Fibroblast of upper back skin (primary cell): ENCODE results near the gene MEP1B.
A peak's percentile ranks its signal among the peaks of the same experiment; 100 is the strongest.
"Not testable (repeated sequence)": the region's sequence is repeated elsewhere in the genome, so short reads cannot be mapped to it uniquely, and the experiment has no call there.

Experiments
- DNase-seq: peaks from one replicate; pipeline ENCODE4 v3.0.0-alpha.2; 2013

MEP1B gene

DNA sequence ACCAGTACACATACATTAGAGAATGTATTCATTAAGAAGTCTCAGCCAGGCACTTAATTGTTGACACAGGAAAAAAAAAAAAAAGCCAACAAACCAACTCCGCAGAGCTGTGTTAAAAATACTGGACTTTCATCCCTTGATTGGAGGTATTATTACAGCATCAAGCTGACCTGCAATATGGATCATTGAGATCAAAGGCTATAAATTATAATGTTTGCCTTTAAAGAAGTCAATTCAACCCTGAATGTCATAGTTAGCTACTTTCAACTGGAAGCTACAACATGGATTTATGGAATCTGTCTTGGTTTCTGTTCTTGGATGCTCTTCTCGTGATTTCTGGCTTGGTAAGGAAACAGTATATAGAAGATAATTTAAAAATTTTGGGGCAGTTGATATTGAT, at the start of gene MEP1B:
Gene MEP1B (plus strand): TSS at position 250 of the 400 bp plus-strand sequence. CDS start 32 bp downstream, at position 282.
- DNase-seq = no peak

DNA sequence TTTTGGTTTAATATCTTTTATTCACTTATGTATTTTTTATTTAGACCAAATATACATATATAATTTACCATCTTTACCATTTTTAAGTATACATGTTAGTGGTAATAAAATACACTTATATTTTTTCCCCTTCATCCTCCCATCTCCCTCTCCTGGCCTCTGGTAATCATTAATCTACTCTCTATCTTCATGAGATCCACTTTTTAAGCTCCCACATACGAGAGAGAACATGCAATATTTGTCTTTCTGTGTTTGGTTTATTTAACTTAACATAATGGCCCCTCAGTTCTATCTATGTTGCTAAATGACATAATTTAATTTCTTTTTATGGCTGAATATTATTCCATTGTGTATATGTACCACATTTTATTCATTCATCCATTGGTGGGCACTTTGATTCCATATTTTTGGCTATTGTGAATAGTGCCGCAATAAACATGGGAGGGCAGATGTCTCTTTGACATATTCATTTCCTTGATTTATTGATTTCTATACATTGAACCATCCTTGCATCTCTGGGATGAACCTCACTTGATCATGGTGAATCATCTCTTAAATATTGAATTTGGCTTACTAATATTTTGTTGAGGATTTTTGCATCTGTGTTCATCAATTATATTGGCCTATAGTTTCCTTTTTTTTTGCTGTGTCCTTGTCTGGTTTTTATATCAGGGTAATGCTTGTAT, 41.5 kb upstream of the MEP1B start:
- DNase-seq = no peak

DNA sequence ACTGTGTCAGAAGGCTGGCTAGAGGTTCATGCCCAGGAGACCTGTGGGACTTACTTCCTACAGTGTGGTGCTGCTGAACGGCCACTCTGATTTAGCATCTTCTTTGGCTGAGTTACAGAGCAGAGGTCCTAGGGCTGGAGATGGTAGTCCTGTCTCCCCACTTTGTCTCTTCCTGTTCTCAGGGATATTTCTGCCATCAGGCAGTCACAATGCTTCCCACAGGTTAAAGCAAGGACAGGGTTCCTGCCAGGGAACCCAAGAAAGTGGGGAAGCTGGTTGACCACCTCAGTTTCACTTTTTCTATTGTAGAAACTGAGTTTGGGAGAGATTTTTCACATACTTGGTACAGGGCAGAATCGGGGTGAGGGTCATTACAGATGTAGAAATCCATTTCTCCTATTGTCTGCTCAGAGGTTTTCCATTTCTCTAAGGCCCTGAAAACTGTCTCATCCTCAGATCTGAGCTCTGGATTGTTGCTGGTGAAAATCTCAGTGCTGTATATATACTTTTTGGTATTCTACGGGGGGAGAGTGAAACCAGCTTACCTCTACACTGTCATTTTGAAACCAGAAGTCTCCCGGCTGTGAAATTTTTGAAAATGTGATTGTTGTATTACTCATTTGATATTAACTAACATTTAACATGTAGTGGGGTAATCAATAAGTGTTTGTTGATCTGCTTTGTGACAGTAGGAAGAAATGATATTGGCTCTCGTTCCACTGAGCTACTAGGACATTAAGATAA, 37.0 kb upstream of the MEP1B start:
- DNase-seq = no peak

DNA sequence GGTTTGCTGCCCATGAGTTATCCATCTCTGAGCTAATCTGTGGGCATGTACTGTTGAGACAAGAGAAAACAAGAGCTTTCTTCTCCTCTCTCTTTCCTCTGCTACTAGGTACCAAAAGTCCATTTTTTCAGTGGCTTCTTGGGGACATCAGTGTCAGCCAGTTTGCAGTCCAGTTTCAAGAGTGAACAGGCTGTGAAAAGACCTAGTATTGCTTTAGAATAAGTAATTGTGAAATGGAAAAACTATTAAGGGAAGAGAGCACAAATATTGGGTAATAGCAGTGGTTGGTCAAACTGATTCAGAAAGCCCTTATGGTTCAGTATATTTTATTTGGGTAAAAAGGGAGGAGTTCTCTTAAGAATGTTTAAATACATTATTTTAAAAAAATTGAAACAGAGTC, 33.0 kb upstream of the MEP1B start:
- no peak for DNase-seq

DNA sequence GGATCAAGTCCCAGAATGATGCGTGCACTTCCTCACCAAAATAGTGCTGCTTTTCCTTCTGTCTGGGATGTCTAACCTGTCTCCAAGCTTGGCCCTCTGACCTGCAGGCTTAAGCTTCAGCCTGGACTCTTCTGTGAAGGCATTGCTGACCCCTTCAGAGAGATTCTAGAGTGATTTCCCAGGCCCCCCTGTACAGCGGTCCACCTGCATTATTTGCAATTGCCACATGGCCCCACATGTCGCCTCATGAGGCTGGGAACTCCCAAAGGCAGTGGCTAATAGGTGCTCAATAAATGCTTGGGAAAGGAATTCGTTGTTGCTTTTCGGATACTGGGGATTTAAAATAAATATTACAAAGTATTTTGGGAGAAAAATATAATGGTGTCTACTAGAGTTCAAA, 32.3 kb upstream of the MEP1B start:
- no peak for DNase-seq

DNA sequence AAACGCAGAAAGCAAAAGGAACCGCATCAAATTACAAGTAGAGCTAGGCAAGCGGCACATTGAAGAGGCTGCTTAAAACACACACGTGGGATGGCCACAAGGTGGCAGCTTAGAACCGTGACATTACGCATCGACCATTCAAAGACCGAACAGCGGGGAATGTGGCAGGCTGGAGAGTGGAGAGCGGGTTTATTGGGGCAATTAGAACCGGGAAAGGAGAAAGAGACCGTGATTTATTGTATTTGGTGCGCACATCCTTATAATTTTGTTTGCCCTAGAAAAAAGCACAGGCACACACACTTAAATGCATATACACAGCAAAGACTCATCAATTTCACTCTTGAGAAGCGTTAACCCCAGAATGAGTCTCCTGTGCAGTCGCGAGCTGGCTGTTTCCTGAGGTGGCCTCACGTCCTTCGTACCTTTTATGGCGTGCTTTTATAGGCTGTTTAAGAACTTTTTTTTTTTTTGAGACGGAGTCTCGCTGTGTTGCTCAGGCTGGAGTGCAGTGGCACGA, 31.7 kb upstream of the MEP1B start:
- peak; percentile 87 for DNase-seq

DNA sequence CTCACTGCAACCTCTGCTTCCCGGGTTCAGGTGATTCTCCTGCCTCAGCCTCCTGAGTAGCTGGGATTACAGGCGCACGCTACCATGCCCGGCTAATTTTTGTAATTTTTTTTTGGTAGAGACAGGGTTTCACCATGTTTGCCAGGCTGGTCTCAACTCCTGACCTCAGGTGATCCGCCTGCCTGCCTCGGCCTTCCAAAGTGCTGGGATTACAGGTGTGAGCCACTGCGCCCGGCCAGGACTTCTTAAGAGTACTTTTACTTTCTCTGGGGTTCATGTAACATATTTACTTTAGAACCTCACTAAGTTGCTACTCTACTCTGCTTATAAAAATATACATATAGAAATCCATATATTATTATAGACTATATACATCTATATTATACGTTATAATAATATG, 31.2 kb upstream of the MEP1B start:
- not testable (repeated sequence) for DNase-seq

DNA sequence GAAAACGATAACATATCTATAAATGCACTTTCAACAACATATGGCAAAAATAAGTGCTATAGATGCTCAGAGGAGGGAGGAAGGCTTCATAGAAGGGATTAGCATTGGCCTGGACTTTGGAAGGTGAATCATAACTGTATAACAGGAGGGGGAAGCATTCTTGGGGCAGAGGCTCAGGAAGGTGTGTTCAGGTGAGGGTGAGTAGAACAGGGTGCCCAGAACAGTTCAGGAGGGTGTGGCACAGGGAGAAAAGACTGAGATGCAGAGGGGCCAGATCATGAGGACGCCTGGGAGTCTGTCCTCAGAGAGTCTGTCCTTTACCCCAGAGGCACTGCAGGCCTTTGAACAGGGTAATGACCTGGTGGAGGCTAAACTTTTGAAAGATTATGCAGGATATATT, 29.3 kb upstream of the MEP1B start:
- no peak for DNase-seq

DNA sequence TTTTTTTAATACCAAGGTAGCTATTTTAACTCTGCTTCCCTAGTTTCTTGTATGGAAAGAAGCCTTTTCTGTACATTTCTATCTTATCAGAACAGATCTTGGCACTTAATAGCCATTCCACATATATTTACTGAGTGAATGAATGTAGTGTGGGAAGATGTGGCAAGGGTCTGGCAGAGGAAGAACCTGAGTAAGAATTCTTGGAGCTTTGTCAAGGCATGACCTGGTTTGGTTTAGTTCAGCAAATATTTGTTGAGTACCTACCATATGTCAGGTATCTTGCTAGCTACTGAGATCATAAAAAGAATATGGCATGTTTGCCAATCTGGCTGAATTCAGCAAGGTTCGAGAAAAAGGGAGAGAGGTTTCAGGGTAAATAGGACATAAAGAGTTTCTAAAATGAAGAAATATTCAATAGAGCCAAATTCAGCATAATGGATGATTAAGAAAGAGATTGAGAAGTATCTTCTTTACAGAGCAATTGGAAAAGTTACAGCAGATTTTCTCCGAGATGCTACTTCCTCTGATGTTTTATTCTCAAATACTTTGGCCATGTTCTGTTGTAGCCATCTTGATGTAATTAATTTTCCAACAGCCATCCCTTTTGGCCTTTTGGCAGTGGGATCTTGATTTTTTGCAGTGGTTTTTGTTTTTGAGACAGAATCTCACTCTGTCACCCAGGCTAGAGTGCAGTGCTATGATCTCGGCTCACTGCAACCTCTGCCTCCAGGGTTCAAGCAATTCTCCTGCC, 21.7 kb upstream of the MEP1B start:
- DNase-seq = peak; percentile 4

DNA sequence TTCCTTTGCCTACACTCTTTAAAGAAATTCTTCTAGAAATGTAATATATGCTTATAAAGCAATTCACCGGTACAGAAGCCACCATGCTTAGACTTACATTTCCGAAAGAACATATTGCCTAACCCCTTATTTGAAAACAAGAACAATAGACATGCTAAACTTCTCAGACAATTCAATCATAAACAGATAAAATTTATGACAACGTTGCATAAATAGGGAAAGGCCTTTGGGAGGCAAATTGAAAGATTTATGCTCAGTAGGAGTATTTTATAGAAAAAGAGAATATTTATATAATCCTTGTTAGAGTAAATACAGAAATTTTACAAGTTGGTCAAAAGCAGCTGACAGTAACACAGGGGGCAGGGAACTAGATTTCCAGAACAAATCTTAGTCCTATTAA, 16.2 kb upstream of the MEP1B start:
- DNase-seq = no peak

DNA sequence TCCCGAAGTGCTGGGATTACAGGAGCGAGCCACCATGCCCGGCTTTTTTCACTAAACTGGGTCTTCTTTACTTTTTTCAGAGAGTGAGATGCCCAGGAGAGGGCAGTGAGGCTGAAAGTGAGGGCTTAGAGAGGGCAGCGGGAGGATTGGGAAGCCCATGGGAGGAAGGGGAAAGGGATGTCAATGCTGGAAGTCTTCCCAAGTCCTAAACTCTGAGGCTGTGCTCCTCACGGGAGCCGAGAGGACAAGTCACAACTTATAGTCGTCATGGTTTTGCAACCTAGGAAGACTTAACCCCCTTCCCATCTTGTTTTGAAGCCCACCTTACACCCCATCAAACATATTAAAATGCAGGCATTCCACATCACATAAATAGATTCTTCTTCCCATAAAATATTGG, 15.1 kb upstream of the MEP1B start:
- no peak for DNase-seq

DNA sequence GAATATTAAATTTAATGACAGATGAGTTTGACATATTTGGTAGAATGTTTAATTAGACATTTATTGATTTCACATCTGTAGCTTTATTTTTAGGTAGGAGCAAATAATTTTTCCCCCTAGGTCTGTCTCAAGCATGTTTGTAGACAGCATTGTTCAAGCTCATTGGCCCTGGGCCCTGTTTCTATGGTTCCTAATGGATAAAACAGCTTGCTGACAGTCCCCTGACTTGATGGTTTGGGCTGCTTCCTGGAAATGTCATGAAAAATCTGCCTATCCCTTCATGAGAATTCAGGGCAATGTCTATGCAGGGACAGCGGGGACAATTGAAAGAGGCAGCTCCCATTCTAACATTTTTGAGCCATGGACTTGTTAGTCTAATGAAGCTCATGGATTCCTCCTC, 14.6 kb upstream of the MEP1B start:
- no peak for DNase-seq

DNA sequence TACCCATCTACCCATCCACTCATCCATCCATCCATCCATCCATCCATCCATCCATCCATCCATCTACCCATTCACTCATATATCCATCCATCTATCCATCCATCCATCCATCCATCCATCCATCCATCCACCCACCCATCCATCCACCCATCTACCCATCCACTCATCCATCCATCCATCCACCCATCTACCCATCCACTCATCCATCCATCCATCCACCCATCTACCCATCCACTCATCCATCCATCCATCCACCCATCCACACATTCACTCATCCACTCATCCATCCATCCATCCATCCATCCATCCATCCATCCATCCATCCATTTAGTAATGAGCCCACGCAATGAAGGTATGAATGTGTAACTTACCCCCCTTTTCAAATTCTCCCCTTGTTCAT, 13.1 kb upstream of the MEP1B start:
- not testable (repeated sequence) for DNase-seq

DNA sequence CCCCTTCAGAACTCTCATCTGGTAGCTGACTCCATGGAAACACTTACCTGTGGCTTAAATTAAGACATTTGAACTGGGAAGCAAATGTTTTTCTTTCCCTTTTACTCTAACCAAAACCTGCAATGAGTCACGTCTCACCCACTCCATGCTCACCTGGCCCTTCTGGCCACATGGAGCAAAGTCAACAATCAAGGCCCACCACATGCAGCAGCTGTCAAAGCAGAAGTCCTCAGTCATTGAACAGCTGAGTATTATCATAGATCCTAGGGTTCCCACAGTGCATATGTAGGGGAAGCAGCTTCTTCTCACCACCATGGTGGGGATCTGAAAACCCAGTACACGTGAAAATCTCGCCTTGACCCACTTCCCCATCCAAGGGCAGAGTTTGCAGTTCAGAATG, 12.3 kb upstream of the MEP1B start:
- DNase-seq = no peak

DNA sequence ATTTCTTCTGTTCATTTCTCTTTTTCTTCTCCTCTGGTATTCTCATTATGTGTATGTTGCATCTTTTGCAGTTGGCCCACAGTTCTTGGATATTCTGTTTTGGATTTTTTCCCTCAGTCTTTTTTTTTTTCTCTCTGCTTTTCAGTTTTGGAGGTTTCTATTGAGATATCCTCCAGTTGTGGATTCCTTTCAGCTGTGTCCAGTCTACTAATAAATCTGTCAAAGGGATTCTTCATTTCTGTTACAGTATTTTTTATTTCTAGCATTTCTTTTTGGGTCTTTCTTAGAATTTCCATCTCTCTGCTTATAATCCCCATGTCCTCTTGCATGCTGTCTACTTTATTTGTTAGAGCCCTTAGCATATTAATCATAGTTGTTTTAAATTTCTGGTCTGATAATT, 6.3 kb upstream of the MEP1B start:
- no peak for DNase-seq

DNA sequence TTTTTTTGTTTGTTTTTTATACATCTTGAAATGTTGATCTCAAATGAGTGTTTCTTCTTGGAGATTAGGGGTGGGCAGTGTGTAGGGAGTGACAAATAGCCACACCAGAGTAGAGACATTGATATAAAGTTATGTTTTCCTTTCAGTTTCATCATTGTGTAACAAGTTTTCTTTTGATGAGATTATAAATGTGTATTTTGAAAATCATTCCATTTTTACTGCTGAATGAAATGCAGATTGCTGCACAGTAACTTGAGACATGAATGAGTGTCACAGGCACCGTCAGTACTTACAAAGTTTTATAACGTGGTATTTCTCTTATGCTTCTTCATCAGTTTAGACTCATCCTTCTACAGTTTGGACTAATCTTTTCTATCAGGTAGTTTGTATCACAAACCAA, 370 bp downstream of the MEP1B start:
- DNase-seq = no peak

DNA sequence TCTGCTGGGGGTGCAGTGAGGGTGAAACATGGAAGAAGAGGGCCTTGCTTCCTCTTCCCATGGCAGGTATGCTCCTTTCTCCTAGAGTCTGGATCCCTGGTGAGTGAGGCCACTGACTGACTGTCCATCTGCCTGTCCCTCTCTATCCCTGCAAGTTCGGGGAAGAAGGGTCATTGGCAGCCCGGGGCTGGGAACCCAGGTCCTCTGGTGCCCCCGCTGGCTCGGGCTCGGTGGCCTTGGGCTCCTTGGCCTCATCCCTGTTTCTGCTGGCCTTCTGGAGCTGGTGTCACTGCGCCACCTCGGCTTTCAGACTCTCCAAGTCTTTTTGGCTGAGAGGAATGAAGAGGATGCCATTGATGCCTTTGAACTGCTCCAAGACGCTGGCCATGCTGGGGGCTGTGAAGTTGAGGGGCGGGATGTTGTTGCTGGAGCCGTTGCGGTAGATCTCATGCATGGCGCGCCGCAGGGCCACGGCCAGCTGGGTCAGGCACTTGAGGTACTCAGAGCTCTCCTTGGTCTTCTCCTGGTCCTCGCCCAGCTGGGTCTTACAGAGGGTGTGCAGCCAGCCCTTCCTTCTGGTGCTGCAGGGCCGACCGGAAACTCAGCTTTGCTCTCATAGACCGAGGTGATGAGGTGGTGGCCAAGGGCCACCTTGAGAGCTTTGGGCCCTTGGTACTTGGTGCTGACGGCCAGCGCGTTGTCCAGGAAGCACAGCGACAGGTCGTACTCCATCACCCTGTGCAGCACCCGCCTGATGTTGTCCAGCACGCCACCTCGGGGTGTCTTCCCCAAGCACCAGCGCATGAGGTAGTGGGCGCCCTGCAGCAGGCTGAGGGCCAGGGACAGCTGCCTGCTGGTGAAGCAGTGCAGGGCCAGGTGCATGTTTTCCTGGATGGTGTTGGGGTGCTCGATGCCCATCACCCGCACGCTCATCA, 6.3 kb downstream of the MEP1B start:
- DNase-seq = no peak

DNA sequence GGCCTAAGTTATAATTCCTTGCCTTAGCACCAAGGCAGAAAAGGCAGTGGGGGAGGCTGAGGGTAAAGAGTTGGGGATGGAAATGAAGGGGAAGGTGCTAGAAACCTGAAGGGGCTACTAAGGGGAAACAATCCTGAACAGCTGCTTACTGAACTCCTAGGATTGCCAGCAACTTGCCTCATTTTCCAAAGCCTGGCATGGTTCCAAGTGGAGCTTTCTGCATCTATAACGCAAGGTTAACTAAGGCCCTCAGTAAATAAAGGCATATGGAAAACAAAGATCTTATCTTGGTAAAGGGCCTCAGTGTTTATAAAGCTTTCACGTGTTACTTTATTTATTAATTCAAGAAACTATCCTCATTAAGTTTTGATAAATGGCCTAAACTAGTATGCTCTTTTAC, 10.9 kb downstream of the MEP1B start:
- DNase-seq = no peak

DNA sequence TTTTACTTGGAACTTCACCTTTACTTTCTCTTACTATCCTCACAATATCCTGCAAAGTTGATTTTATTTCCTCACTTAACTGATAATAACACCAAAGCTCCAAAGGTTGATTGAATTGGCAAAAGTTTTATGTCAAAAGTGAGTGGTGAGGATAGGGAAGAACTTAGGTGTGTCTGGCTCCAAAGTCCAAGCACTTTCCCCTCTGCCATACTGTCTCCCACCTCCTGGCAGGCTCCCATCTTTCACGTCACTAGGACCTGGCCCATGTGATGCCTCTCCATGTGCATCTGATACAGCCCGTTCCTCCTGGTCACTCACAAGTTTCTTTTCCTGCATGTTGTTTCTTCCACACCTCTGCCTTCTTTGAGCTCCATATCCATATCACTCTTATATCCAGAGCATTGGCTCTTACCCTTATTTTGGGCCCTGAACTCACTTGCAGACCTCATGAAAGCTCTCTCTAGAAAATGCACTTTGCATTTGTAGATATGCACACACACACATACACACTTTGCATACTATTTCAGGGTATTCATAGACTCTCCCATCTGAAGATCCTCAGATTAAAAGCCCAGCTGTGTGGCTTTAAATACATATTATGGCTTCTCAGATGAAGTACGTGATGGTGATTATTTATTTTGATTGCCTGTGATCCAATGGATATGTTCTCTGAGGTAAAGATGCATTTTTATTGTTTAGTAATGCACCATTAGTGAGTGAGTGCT, 12.3 kb downstream of the MEP1B start:
- DNase-seq = no peak

DNA sequence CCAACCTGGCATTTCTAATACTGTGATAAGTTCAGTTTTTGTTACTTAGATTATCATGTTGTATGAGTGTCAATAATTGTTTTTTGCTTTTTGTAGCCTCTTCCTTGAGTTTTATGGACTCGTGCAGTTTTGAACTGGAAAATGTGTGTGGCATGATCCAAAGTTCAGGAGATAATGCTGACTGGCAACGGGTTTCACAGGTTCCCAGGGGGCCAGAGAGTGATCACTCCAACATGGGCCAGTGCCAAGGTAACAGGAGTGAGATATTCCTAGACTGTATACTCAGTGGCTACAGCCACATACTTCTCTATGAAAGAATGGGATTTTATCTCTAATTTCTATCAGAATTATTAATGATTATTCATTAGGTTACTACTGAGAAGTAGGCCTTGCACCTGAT, 18.2 kb downstream of the MEP1B start:
- no peak for DNase-seq

DNA sequence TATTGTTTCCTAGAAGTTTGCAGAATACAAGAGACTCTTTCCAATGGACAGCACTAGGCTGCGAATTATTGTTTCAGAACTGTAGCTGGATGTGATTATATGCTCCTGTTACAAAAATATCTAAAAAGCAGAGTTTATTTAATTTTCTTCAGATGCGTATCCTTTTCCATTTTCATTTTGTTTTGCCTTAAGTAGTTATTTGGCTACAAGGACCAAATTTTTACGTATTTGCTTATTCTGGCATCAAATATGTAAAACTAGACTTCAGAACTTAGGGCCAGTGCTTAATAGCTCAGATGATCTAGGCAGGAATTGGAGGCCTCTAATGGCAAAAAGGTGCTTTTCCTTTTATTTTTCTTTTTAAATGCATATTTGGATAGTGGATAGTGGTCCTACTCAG, 18.7 kb downstream of the MEP1B start:
- DNase-seq = no peak
